Calu3 (cell line): ENCODE results near the gene MOXD1. TPM values are rescaled to one million over a fixed set of nuclear protein-coding genes. Genes with fewer than 3 reads are reported as not detected.
"Not testable (repeated sequence)": the region's sequence is repeated elsewhere in the genome, so short reads cannot be mapped to it uniquely, and the experiment has no call there.

Source experiments
- BruUV-seq: library from RNA; stranded (reverse); fragments of 400-500 nt; replicated peaks from 2 replicates; lab custom pipeline; 2021; lab: Mats Ljungman, UMichigan
- CTCF ChIA-PET: fragments of 300-600 bp; sonication (Branson Sonifier 250); formaldehyde crosslinking; loops from one replicate; lab custom pipeline; 2022; ENCODE audit warnings: antibody characterized with exemption; lab: Charles Lee
- DNase-seq: peaks from one replicate; pipeline ENCODE4 v3.0.0; 2022
- H3K27ac Mint-ChIP-seq: one replicate; pipeline ENCODE4 v1.8.0; 2022; ENCODE audit warnings: mixed read lengths; ENCODE audit not compliant: unreplicated experiment
- H3K27me3 Mint-ChIP-seq: one replicate; pipeline ENCODE4 v1.8.0; 2022; ENCODE audit warnings: mixed read lengths; ENCODE audit not compliant: unreplicated experiment
- H3K36me3 Mint-ChIP-seq: one replicate; pipeline ENCODE4 v1.8.0; 2022; ENCODE audit warnings: mild to moderate bottlenecking, moderate library complexity, mixed read lengths; ENCODE audit not compliant: insufficient read depth, unreplicated experiment
- H3K4me1 Mint-ChIP-seq: one replicate; pipeline ENCODE4 v1.8.0; 2022; ENCODE audit warnings: mild to moderate bottlenecking, low read depth, mixed read lengths; ENCODE audit not compliant: unreplicated experiment
- H3K4me3 Mint-ChIP-seq: one replicate; pipeline ENCODE4 v1.8.0; 2022; ENCODE audit warnings: mild to moderate bottlenecking, low read depth, moderate library complexity, mixed read lengths; ENCODE audit not compliant: unreplicated experiment
- H3K9me3 Mint-ChIP-seq: one replicate; pipeline ENCODE4 v1.8.0; 2022; ENCODE audit warnings: low read depth, mixed read lengths; ENCODE audit not compliant: unreplicated experiment
- intact Hi-C: fragments of 100-400 bp; cut with micrococcal nuclease; formaldehyde crosslinking; loops from one replicate; pipeline ENCODE4 v1.10.0; 2022; ENCODE audit not compliant: unreplicated experiment
- total RNA-seq: library from RNA; stranded (reverse); gene quantifications from 2 replicates; pipeline ENCODE4 v1.2.3, GENCODE V29; 2022
- TF ChIP-seq, protein P1 (sequence below): fragments of 200-600 bp; IDR thresholded peaks from one replicate; pipeline ENCODE4 v1.8.0; 2022; ENCODE audit warnings: antibody characterized with exemption; ENCODE audit not compliant: unreplicated experiment

Gene MOXD1
- total RNA-seq, 1 experiment from 2014 or later = 13.6 TPM

GRCh38 chr6:132279592-132280139, 121.6 kb downstream of the MOXD1 start:
- peak; percentile 79 for DNase-seq
- BruUV-seq = no TSS peak
- peak overlapping the region; percentile 71 for H3K4me3 Mint-ChIP-seq
- H3K27ac Mint-ChIP-seq = no peak overlapping the region
- CTCF ChIA-PET = interaction anchor here (0.6 to 2.2 kb wide), 21 partner anchors 9 to 533 kb away, joined by 3 to 49 read pairs (median 6); no protein-coding TSS in a partner anchor
- H3K4me1 Mint-ChIP-seq = peaks cover 11% of the 10 kb centered on the region
- no peaks in the 10 kb centered on the region for H3K27me3 Mint-ChIP-seq
- intact Hi-C loops = loop anchor here (1.0 kb wide), 2 partner anchors 19 to 205 kb away; no protein-coding TSS in a partner anchor
- H3K36me3 Mint-ChIP-seq = peaks cover 5% of the 10 kb centered on the region
- TF ChIP-seq, protein P1, sequence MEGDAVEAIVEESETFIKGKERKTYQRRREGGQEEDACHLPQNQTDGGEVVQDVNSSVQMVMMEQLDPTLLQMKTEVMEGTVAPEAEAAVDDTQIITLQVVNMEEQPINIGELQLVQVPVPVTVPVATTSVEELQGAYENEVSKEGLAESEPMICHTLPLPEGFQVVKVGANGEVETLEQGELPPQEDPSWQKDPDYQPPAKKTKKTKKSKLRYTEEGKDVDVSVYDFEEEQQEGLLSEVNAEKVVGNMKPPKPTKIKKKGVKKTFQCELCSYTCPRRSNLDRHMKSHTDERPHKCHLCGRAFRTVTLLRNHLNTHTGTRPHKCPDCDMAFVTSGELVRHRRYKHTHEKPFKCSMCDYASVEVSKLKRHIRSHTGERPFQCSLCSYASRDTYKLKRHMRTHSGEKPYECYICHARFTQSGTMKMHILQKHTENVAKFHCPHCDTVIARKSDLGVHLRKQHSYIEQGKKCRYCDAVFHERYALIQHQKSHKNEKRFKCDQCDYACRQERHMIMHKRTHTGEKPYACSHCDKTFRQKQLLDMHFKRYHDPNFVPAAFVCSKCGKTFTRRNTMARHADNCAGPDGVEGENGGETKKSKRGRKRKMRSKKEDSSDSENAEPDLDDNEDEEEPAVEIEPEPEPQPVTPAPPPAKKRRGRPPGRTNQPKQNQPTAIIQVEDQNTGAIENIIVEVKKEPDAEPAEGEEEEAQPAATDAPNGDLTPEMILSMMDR = peak; percentile 89
- H3K9me3 Mint-ChIP-seq = no peaks in the 10 kb centered on the region

DNA sequence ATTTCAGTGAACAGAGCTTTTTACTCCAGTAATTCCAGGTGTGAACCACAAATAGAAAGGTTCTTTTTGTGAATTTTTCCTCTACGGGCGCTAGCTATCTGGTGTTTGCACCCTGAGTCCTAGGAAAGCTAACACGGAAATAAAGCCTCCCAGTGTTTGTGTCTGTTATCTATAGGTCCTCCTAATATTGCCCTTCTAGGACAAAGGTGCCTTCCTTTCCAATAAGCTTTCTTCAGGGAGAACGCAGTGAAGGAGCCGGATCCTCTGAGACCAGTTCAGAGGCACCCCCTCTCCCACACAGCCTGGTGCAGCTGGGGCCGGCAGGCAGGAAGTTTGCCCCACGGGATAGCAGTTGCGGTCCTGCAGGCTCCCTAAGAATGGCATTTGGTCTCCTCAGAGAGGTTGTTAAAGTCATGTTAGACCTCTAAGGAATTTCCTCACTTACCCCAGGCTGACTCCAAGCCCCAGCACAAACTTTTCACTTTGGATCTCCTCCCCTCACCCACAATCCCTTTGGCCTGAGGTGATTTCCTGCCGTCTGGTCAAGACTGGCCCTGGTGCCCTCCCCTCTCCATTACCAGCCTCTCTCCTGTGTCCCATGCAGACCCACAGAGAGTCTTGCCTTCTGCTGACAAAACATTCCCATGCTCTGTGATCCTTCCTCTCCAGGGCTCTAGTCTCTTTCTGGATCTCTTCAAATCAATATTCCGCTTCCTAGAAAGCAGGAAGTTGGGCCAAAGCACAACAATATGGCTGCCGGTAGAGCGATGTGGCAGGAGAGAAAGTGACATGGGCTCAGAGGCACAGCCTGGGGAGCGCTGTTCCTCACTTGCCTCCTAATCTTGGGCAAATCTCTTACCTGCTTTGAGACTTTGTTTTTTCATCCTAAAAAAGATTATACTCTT, 126.0 kb downstream of the MOXD1 start:
- no peak for DNase-seq
- intact Hi-C loops = no loop called here
- Mint-ChIP-seq H3K4me1 (peaks cover 21% of the 10 kb centered on the region), H3K27ac (no peak overlapping the region), H3K4me3 (peak overlapping the region; percentile 19), H3K9me3 (no peaks in the 10 kb centered on the region), H3K27me3 (no peaks in the 10 kb centered on the region), H3K36me3 (peaks cover 5% of the 10 kb centered on the region)
- TF ChIP-seq, protein P1 = no peak
- CTCF ChIA-PET = interaction anchor here (1.9 kb wide), 1 partner anchor 23 kb away, joined by 6 read pairs; no protein-coding TSS in a partner anchor
- BruUV-seq = no TSS peak

- Mint-ChIP-seq H3K9me3 (no peaks in the 10 kb centered on the region), H3K27ac (no peak overlapping the region), H3K4me1 (peaks cover 21% of the 10 kb centered on the region), H3K4me3 (no peak overlapping the region), H3K36me3 (no peaks in the 10 kb centered on the region), H3K27me3 (no peaks in the 10 kb centered on the region)
- BruUV-seq = no TSS peak
- CTCF ChIA-PET = no interaction called here
- no peak for DNase-seq
- TF ChIP-seq, protein P1 = no peak
- intact Hi-C loops = no loop called here
These were observed 128.5 kb downstream of the MOXD1 start for GRCh38 chr6:132272776-132273175.

DNA sequence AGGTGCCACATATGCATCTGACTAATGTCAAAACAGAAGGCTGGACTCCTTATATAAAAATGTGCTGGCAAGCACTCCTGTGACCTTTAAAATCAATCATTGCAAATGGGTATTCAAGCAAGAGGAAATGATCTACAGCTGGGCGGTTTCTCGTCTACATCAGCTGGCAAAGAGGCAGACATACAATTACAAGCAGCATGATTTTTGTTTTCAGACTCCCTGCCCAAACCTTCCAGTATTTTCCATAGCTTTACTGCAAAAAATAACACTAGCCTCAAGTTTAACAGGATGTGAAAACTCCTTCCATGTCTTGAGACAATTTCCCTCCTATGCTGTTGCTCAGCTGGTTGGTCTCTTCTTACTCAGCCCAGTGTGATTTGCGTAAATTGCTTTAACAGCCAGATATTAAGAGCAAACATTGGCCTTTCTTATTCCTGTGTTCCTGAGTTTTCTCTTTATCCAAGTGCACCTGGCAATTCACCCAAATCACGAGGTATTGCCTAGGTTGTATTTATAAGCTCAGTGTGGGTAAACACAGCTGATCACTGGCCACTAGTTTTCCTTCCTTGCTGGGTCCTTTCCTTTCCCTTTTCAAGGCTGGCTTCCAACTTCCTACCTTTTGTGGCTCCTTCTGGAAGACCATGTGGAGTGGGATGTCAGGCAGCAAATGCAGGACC, 130.4 kb downstream of the MOXD1 start:
- intact Hi-C loops = no loop called here
- peaks cover 20% of the 10 kb centered on the region for H3K4me1 Mint-ChIP-seq
- CTCF ChIA-PET = interaction anchor here (1.0 to 1.6 kb wide), 5 partner anchors 9 to 356 kb away, joined by 3 to 12 read pairs (median 4); no protein-coding TSS in a partner anchor
- no peaks in the 10 kb centered on the region for H3K27me3 Mint-ChIP-seq
- BruUV-seq = no TSS peak
- no peaks in the 10 kb centered on the region for H3K36me3 Mint-ChIP-seq
- H3K27ac Mint-ChIP-seq = no peak overlapping the region
- TF ChIP-seq, protein P1 = no peak
- H3K4me3 Mint-ChIP-seq = no peak overlapping the region
- no peaks in the 10 kb centered on the region for H3K9me3 Mint-ChIP-seq
- no peak for DNase-seq

DNA sequence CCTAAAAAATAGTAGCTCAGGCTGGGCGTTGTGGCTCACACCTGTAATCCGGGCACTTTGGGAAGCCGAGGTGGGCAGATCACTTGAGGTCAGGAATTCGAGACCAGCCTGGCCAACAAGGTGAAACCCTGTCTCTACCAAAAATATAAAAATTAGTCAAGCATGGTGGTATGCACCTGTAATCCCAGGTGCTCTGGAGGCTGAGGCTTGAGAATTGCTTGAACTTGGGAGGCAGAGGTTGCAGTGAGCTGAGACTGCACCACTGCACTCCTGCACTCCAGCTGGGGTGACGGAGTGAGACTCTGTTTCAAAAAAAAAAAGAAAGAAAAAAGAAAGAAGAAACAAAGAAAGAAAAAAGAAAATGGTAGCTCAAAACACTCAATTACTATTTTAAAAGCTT, 132.6 kb downstream of the MOXD1 start:
- H3K4me3 Mint-ChIP-seq, H3K36me3 Mint-ChIP-seq, H3K27ac Mint-ChIP-seq, CTCF ChIA-PET, DNase-seq, BruUV-seq, H3K27me3 Mint-ChIP-seq, H3K4me1 Mint-ChIP-seq, H3K9me3 Mint-ChIP-seq: not testable (repeated sequence)
- intact Hi-C loops = loop anchor here (10.0 kb wide), 1 partner anchor 484 kb away; no protein-coding TSS in a partner anchor
